K562 (cell line): Measurements from ENCODE around the gene ALG8. TPM values are rescaled to one million over a fixed set of nuclear protein-coding genes. Genes with fewer than 3 reads are reported as not detected.

Experiments
- ATAC-seq: fragments of 200-7000 bp; cut with Tn5 transposase; 3 replicates; pipeline ENCODE4 v1.9.1; 2020; ENCODE audit warnings: moderate library complexity
- BruUV-seq: library from RNA; stranded (reverse); fragments of 400-500 nt; replicated peaks from 2 replicates; lab custom pipeline; 2021; lab: Mats Ljungman, UMichigan
- CTCF ChIA-PET: fragments of 300-600 bp; formaldehyde crosslinking; extraction: SDS; loops from one replicate; lab custom pipeline; 2021; ENCODE audit warnings: low intra/inter-chr PET ratio; lab: Yijun Ruan, JAX
- POLR2A ChIA-PET: fragments of 300-600, 350-650 bp; sonication (Branson Sonifier 250); formaldehyde crosslinking; extraction: SDS; loops from one replicate; lab custom pipeline; 2021; ENCODE audit warnings: antibody characterized with exemption, inconsistent platforms; lab: Yijun Ruan, JAX
- DNase-seq, 4 experiments: peaks; one replicate each; pipeline versions ENCODE4 v3.0.0 to v3.0.0-alpha.2; 2011 to 2018; ENCODE audit warnings: low spot score in 3 of 4, mixed read lengths in 3 of 4; ENCODE audit errors: extremely low read depth in 1 of 4
- FAIRE-seq: peaks from 2 replicates; lab custom pipeline; 2011; peaks lifted over from hg19 to GRCh38; lab: Jason Lieb, UNC
- H2AFZ ChIP-seq: 2 replicates; pipeline ENCODE4 v1.6.0; 2011; ENCODE audit warnings: low read depth, low read length, control low read depth, inconsistent platforms
- H3K27ac ChIP-seq: fragments of 200-600 bp; 3 replicates; pipeline ENCODE4 v1.8.0; 2011; ENCODE audit warnings: low read depth, mild to moderate bottlenecking, control low read depth, inconsistent platforms, low read length, moderate library complexity, mixed read lengths; ENCODE audit errors: extremely low read depth
- H3K27me3 ChIP-seq, 2 experiments: fragments of 300-600 bp in 1 of 2; 2 replicates in 1 of 2; 3 replicates in 1 of 2; pipeline versions ENCODE4 v1.6.0 to v1.8.0; 2011; ENCODE audit warnings: inconsistent platforms in 2 of 2, low read length in 2 of 2, mild to moderate bottlenecking in 1 of 2, mixed read lengths in 1 of 2, moderate library complexity in 1 of 2; ENCODE audit not compliant: control insufficient read depth in 2 of 2, insufficient read depth in 2 of 2
- H3K36me3 ChIP-seq: fragments of 300-600 bp; 3 replicates; pipeline ENCODE4 v1.8.0; 2011; ENCODE audit warnings: mild to moderate bottlenecking, low read length, inconsistent platforms; ENCODE audit not compliant: control insufficient read depth, insufficient read depth
- H3K4me1 ChIP-seq, 2 experiments: fragments of 200-600 bp in 1 of 2; replicated peaks in 1 of 2; 2 replicates in 1 of 2; 3 replicates in 1 of 2; pipeline versions ENCODE4 v1.5.1 to v1.8.0; 2011; ENCODE audit warnings: inconsistent platforms in 2 of 2, low read length in 2 of 2, mild to moderate bottlenecking in 1 of 2, mixed read lengths in 1 of 2, moderate library complexity in 1 of 2; ENCODE audit not compliant: control insufficient read depth in 2 of 2, insufficient read depth in 2 of 2
- H3K4me2 ChIP-seq: 2 replicates; pipeline ENCODE4 v1.6.1; 2011; ENCODE audit warnings: low read length, control low read depth, inconsistent platforms, mixed read lengths; ENCODE audit not compliant: insufficient read depth
- H3K4me3 ChIP-seq: fragments of 200-600 bp; sonication (generic), shearing (Covaris generic); 2 replicates; pipeline ENCODE4 v1.5.1; 2016; ENCODE audit warnings: control low read depth, inconsistent platforms
- H3K79me2 ChIP-seq: fragments of 200-600 bp; 3 replicates; pipeline ENCODE4 v1.8.0; 2011; ENCODE audit warnings: low read length, inconsistent platforms; ENCODE audit not compliant: control insufficient read depth, insufficient read depth
- H3K9ac ChIP-seq, 2 experiments: 2 replicates each; pipeline versions ENCODE4 v1.6.0 to v1.6.1; 2011; ENCODE audit warnings: low read depth in 2 of 2, low read length in 2 of 2, control low read depth in 1 of 2, inconsistent platforms in 1 of 2, mild to moderate bottlenecking in 1 of 2, mixed read lengths in 1 of 2; ENCODE audit not compliant: insufficient read depth in 1 of 2
- H3K9me1 ChIP-seq: one replicate; pipeline ENCODE4 v1.6.0; 2011; ENCODE audit warnings: inconsistent platforms, mild to moderate bottlenecking, low read length, moderate library complexity; ENCODE audit not compliant: control insufficient read depth, insufficient read depth
- H3K9me3 ChIP-seq: replicated peaks from 2 replicates; pipeline ENCODE4 v1.5.1; 2011; ENCODE audit warnings: low read depth, low read length, inconsistent platforms; ENCODE audit not compliant: control insufficient read depth, insufficient read depth
- H4K20me1 ChIP-seq: replicated peaks from 2 replicates; pipeline ENCODE4 v1.6.1; 2011; ENCODE audit warnings: low read length, inconsistent platforms, mixed read lengths; ENCODE audit not compliant: control insufficient read depth, insufficient read depth
- ATF7 ChIP-seq: fragments of 450-650 bp; IDR thresholded peaks from 2 replicates; pipeline ENCODE4 v1.7.1; 2014; ENCODE audit warnings: mild to moderate bottlenecking, moderate library complexity
- BACH1 ChIP-seq: fragments of 200-800 bp; sonication (Bioruptor generic); IDR thresholded peaks from 2 replicates; pipeline ENCODE4 v1.6.1; 2016; ENCODE audit warnings: missing genetic modification characterization, missing compliant biosample characterization
- C11orf30 ChIP-seq: fragments of 450-650 bp; IDR thresholded peaks from 2 replicates; pipeline ENCODE4 v1.6.1; 2016; ENCODE audit warnings: low read depth, mild to moderate bottlenecking
- CEBPB ChIP-seq: fragments of 450-650 bp; IDR thresholded peaks from 2 replicates; pipeline ENCODE4 v1.6.1; 2016; ENCODE audit warnings: missing genetic modification characterization, missing compliant biosample characterization
- CEBPG ChIP-seq, 3 experiments: fragments of 200-800 bp in 1 of 3; sonication (Bioruptor generic) in 1 of 3; sonication (generic) in 1 of 3; formaldehyde crosslinking in 1 of 3; IDR thresholded peaks in 2 of 3; conservative IDR thresholded peaks in 1 of 3; 2 replicates each; pipeline versions ENCODE4 v1.6.1 to v1.8.0; 2016 to 2022; ENCODE audit warnings: missing compliant biosample characterization in 2 of 3, missing genetic modification characterization in 2 of 3, mild to moderate bottlenecking in 1 of 3, missing genetic modification reagents in 1 of 3
- EHMT2 ChIP-seq: fragments of 450-650 bp; IDR thresholded peaks from 2 replicates; pipeline ENCODE4 v1.6.1; 2018; ENCODE audit warnings: antibody characterized with exemption
- HMG20A ChIP-seq: fragments of 450-650 bp; formaldehyde crosslinking; conservative IDR thresholded peaks from 2 replicates; pipeline ENCODE4 v1.4.0; 2020; ENCODE audit warnings: mild to moderate bottlenecking, mixed read lengths
- MAFF ChIP-seq: IDR thresholded peaks from 2 replicates; pipeline ENCODE4 v1.6.1; 2012; ENCODE audit warnings: low read length, improper control_type of control experiment
- MAFG ChIP-seq: fragments of 450-650 bp; conservative IDR thresholded peaks from 2 replicates; pipeline ENCODE4 v1.6.1; 2016; ENCODE audit warnings: missing genetic modification characterization, missing compliant biosample characterization
- MAFK ChIP-seq: IDR thresholded peaks from 2 replicates; pipeline ENCODE4 v1.6.1; 2011; ENCODE audit warnings: low read length, improper control_type of control experiment
- NFE2 ChIP-seq: IDR thresholded peaks from 2 replicates; pipeline ENCODE4 v1.6.1; 2014; ENCODE audit warnings: antibody characterized with exemption, low read depth
- NFE2L1 ChIP-seq: fragments of 450-650 bp; IDR thresholded peaks from 2 replicates; pipeline ENCODE4 v1.6.1; 2016; ENCODE audit warnings: missing genetic modification characterization, low read depth, mild to moderate bottlenecking, missing compliant biosample characterization, moderate library complexity, borderline replicate concordance
- SMAD2 ChIP-seq: fragments of 150-350 bp; IDR thresholded peaks from 2 replicates; pipeline ENCODE4 v1.6.1; 2014; ENCODE audit warnings: low read depth, mild to moderate bottlenecking, low read length
- SRSF3 ChIP-seq: fragments of 200-400 bp; formaldehyde crosslinking; IDR thresholded peaks from 2 replicates; pipeline ENCODE4 v1.6.1; 2016; ENCODE audit warnings: mild to moderate bottlenecking, low read length, moderate library complexity; ENCODE audit not compliant: insufficient read depth
- ZEB2 ChIP-seq: fragments of 450-650 bp; IDR thresholded peaks from 2 replicates; pipeline ENCODE4 v1.6.1; 2016
- ZFP30 ChIP-seq: fragments of 250-450 bp; sonication (Bioruptor Pico); IDR thresholded peaks from 2 replicates; pipeline ENCODE4 v1.8.0; 2022; ENCODE audit warnings: moderate library complexity, mild to moderate bottlenecking, inconsistent platforms, borderline replicate concordance
- ZNF316 ChIP-seq: fragments of 450-650 bp; IDR thresholded peaks from 2 replicates; pipeline ENCODE4 v1.6.1; 2016
- ZNF592 ChIP-seq: fragments of 450-650 bp; IDR thresholded peaks from 2 replicates; pipeline ENCODE4 v1.6.1; 2017; ENCODE audit warnings: antibody characterized with exemption, mild to moderate bottlenecking
- WGBS: fragments of 100-300 bp; shearing (Covaris generic); methylation state at CpG from one replicate; pipeline ENCODE4 v1.1.6; 2016; ENCODE audit warnings: low coverage, mixed read lengths; ENCODE audit not compliant: insufficient coverage; ENCODE audit errors: missing lambda C conversion rate; 5-methylcytosine and 5-hydroxymethylcytosine counted together
- in situ Hi-C: fragments of 300-500 bp; cut with MboI; formaldehyde crosslinking; loops from 4 replicates; pipeline ENCODE4 v1.15.0; 2018; ENCODE audit warnings: inconsistent platforms, mixed read lengths
- intact Hi-C: fragments of 100-400 bp; cut with micrococcal nuclease; formaldehyde crosslinking; loops from 2 replicates; pipeline ENCODE4 v1.14.2; 2022
- polyA plus RNA-seq, 8 experiments: library from polyadenylated mRNA; depleted of rRNA in 4 of 8; stranded (reverse) in 5 of 8; unstranded in 3 of 8; fragments of >200 nt; fragmentation: Nextera tagmentation in 2 of 8; fragmentation: Illumina TruSeq in 1 of 8; extraction: Ambion mirVana in 2 of 8; extraction: Trizol in 1 of 8; gene quantifications; 2 replicates each; pipeline versions ENCODE4 v1.2.1 to v1.2.3, GENCODE V29; 2011 to 2014; ENCODE audit warnings: inconsistent platforms in 1 of 8, missing spikeins in 1 of 8
- total RNA-seq, 7 experiments: library from RNA; depleted of rRNA in 6 of 7; stranded (reverse); fragments of >200 nt in 6 of 7; fragmentation: Illumina TruSeq in 2 of 7; extraction: Trizol in 2 of 7; gene quantifications; 2 replicates each; pipeline versions ENCODE4 v1.2.1 to v1.2.3, GENCODE V29; 2011 to 2021; ENCODE audit warnings: low replicate concordance in 1 of 7

The ALG8 gene
- total and polyA plus RNA-seq, 9 of the 15 experiments (the other 6 are each of a cell fraction or from before 2014, with no cell fraction given) = 59.3 to 189 (median 106) TPM

GRCh38 chr11:78181185-78181584, 41.8 kb upstream of the ALG8 start:
- no TSS peak for BruUV-seq
- no peak overlapping the region for H2AFZ ChIP-seq
- FAIRE-seq = no peak
- no peak for ATAC-seq
- no peaks in the 10 kb centered on the region for H3K9me1 ChIP-seq
- ChIA-PET CTCF (no interaction called here), POLR2A (interaction anchor here (0.6 kb wide), 1 partner anchor 13 kb away, joined by 3 read pairs; no protein-coding TSS in a partner anchor)
- intact Hi-C loops (no loop called here), in situ Hi-C loops (no loop called here)
- H3K4me3 ChIP-seq = no peak overlapping the region
- no peaks in the 10 kb centered on the region; the same call in 2 of the 3 replicates for H3K36me3 ChIP-seq
- no peak overlapping the region for H3K4me2 ChIP-seq
- no peaks in the 10 kb centered on the region for H4K20me1 ChIP-seq
- no peaks in the 10 kb centered on the region for H3K9me3 ChIP-seq
- no peak overlapping the region for H3K9ac ChIP-seq
- DNase-seq = no peak
- WGBS = 24% methylated on average over 2 of the region's 2 CpGs
- no peaks in the 10 kb centered on the region for H3K79me2 ChIP-seq
- TF ChIP-seq NFE2 (peak; percentile 83), MAFF (peak; percentile 88), HMG20A (CRISPR knock-in tag) (no peak), SMAD2 (no peak), SRSF3 (no peak), CEBPB (tag) (0 out of 2 replicates have a peak, but pooled peaks have one; percentile 11), ZFP30 (CRISPR knock-in tag) (no peak), MAFG (tag) (peak; percentile 97), ZEB2 (no peak), CEBPG (CRISPR knock-in tag; IDR thresholded peaks at IDR 0.05) (no peak), CEBPG (tag; conservative IDR thresholded peaks at IDR 0.05 in 1 of 2, IDR thresholded peaks at IDR 0.05 in 1 of 2) (peak in 1 of 2 experiments; percentile 29; a peak in 1 of 4 replicates), NFE2L1 (tag) (peak; percentile 87), ATF7 (peak; percentile 59), C11orf30 (peak; percentile 91), ZNF316 (peak; percentile 97), MAFK (peak; percentile 80), BACH1 (tag) (peak; percentile 87), EHMT2 (no peak), ZNF592 (peak; percentile 46; the same call in 1 of the 2 replicates)
- TF ChIP-seq, all 486 proteins: peak for 12
- no peak overlapping the region for H3K27ac ChIP-seq
- no peaks in the 10 kb centered on the region for H3K27me3 ChIP-seq
- peaks cover 5 to 15% of the 10 kb centered on the region in 2 experiments; a peak in 4 of 5 replicates for H3K4me1 ChIP-seq
